Muscle of back (tissue), 11 donors: ENCODE measurements around the gene AXL. TPM values are rescaled to one million over a fixed set of nuclear protein-coding genes. Genes with fewer than 3 reads are reported as not detected.

ENCODE experiments used
- DNase-seq, 3 donors: peaks; one replicate each; pipeline versions ENCODE4 v3.0.0 to v3.0.0-alpha.2; 2013
- polyA plus RNA-seq, 10 donors: library from polyadenylated mRNA; unstranded; fragments of 120-200 nt; gene quantifications; one replicate each; pipeline ENCODE4 v1.2.1, GENCODE V29; 2013; ENCODE audit not compliant: insufficient read length in 10 of 10

AXL gene
- polyA plus RNA-seq, 10 donors = 23.4 to 37.7 (median 28.1) TPM

- peak in 2 of 3 donors; percentile 16 to 39 for DNase-seq
Observed at GRCh38 chr19:41233748-41234240, 14.8 kb downstream of the AXL start.

GRCh38 chr19:41234512-41235168 lies 15.6 kb downstream of the AXL start:
- DNase-seq = no peak

GRCh38 chr19:41235480-41235879 lies 16.5 kb downstream of the AXL start:
- no peak for DNase-seq

- no peak for DNase-seq
Observed at GRCh38 chr19:41238244-41238643, 19.2 kb downstream of the AXL start.

GRCh38 chr19:41239363-41239762 lies 20.3 kb downstream of the AXL start:
- no peak for DNase-seq

- no peak for DNase-seq
Observed at GRCh38 chr19:41239961-41240574, 21.0 kb downstream of the AXL start.

- DNase-seq = no peak
Observed at GRCh38 chr19:41241859-41242258, 22.8 kb downstream of the AXL start.

GRCh38 chr19:41244117-41244516 lies 25.1 kb downstream of the AXL start:
- DNase-seq = no peak

GRCh38 chr19:41245843-41246242 lies 26.8 kb downstream of the AXL start:
- DNase-seq = no peak

- no peak for DNase-seq
Observed at GRCh38 chr19:41248895-41249294, 29.9 kb downstream of the AXL start.

- no peak for DNase-seq
Observed at GRCh38 chr19:41249707-41250423, 30.8 kb downstream of the AXL start.

- no peak for DNase-seq
Observed at GRCh38 chr19:41253660-41254059, 34.6 kb downstream of the AXL start.

- no peak for DNase-seq
Observed at GRCh38 chr19:41255171-41255570, 36.1 kb downstream of the AXL start.

GRCh38 chr19:41261474-41262190 lies 42.6 kb downstream of the AXL start:
- DNase-seq = no peak

- peak in 2 of 3 donors; percentile 52 to 63 for DNase-seq
Observed at GRCh38 chr19:41263042-41263849, 44.2 kb downstream of the AXL start.

GRCh38 chr19:41263850-41264580 lies 45.0 kb downstream of the AXL start, which contains the start of gene HNRNPUL1:
TSS of gene HNRNPUL1 (plus strand) at chr19:41264372. CDS start at chr19:41264504, 132 bp downstream.
- peak; percentile 100 for DNase-seq

- peak; percentile 18 to 81 (median 63) for DNase-seq
Observed at GRCh38 chr19:41264581-41265394, 45.8 kb downstream of the AXL start.

GRCh38 chr19:41265395-41266153 lies 46.6 kb downstream of the AXL start:
- peak; percentile 6 to 54 (median 18) for DNase-seq

- no peak for DNase-seq
Observed at GRCh38 chr19:41269055-41269454, 50.0 kb downstream of the AXL start.
